HepG2 (cell line): ENCODE measurements around the gene MYO5A. TPM values are rescaled to one million over a fixed set of nuclear protein-coding genes. Genes with fewer than 3 reads are reported as not detected.

Source experiments
- ATAC-seq: fragments of 200-7000 bp; cut with Tn5 transposase; 3 replicates; pipeline ENCODE4 v1.9.1; 2020; ENCODE audit warnings: mild to moderate bottlenecking, moderate library complexity
- BruUV-seq: library from RNA; stranded (reverse); fragments of 400-500 nt; replicated peaks from 2 replicates; lab custom pipeline; 2021; lab: Mats Ljungman, UMichigan
- CTCF ChIA-PET: fragments of 300-600 bp; formaldehyde crosslinking; extraction: SDS; loops from one replicate; lab custom pipeline; 2021; ENCODE audit warnings: low total read pairs, inconsistent platforms, low intra/inter-chr PET ratio; lab: Yijun Ruan, JAX
- POLR2A ChIA-PET: fragments of 350-600 bp; sonication (Branson Sonifier 250); formaldehyde crosslinking; loops from one replicate; lab custom pipeline; 2020; ENCODE audit warnings: antibody characterized with exemption, inconsistent platforms; lab: Yijun Ruan, JAX
- DNase-seq: peaks from one replicate; pipeline ENCODE4 v3.0.0-alpha.2; 2015; ENCODE audit warnings: low spot score
- FAIRE-seq: peaks from 3 replicates; lab custom pipeline; 2011; peaks lifted over from hg19 to GRCh38; lab: Jason Lieb, UNC
- H2AFZ ChIP-seq: one replicate; pipeline ENCODE4 v1.6.1; 2011; ENCODE audit warnings: low read length, inconsistent platforms
- H3K27ac ChIP-seq: fragments of 300-600 bp; 3 replicates; pipeline ENCODE4 v1.8.0; 2011; ENCODE audit warnings: mixed run types, mild to moderate bottlenecking, mixed read lengths, low read length, inconsistent platforms; ENCODE audit not compliant: insufficient read depth; ENCODE audit errors: extremely low read length
- H3K27me3 ChIP-seq, 2 experiments: fragments of 200-600 bp in 1 of 2; 2 replicates in 1 of 2; 3 replicates in 1 of 2; pipeline versions ENCODE4 v1.6.0 to v1.8.0; 2011; ENCODE audit warnings: low read length in 2 of 2, mild to moderate bottlenecking in 2 of 2, moderate library complexity in 2 of 2, inconsistent platforms in 1 of 2; ENCODE audit not compliant: insufficient read depth in 2 of 2, control insufficient read depth in 1 of 2
- H3K36me3 ChIP-seq, 2 experiments: fragments of 200-600 bp in 1 of 2; replicated peaks in 1 of 2; 2 replicates in 1 of 2; 3 replicates in 1 of 2; pipeline versions ENCODE4 v1.5.1 to v1.8.0; 2011; ENCODE audit warnings: low read length in 2 of 2, inconsistent platforms in 1 of 2; ENCODE audit not compliant: insufficient read depth in 2 of 2, control insufficient read depth in 1 of 2
- H3K4me1 ChIP-seq: 2 replicates; pipeline ENCODE4 v1.5.1; 2012; ENCODE audit warnings: low read length, inconsistent platforms; ENCODE audit not compliant: insufficient read depth
- H3K4me2 ChIP-seq: 2 replicates; pipeline ENCODE4 v1.6.0; 2011; ENCODE audit warnings: low read depth, low read length, inconsistent platforms
- H3K4me3 ChIP-seq, 3 experiments: fragments of 200-600 bp in 1 of 3; sonication (generic), shearing (Covaris generic) in 1 of 3; replicated peaks in 1 of 3; 2 replicates each; pipeline ENCODE4 v1.5.1; 2011 to 2016; ENCODE audit warnings: low read length in 3 of 3, inconsistent platforms in 2 of 3, low read depth in 2 of 3, mild to moderate bottlenecking in 2 of 3, control low read depth in 1 of 3, mixed read lengths in 1 of 3; ENCODE audit not compliant: insufficient read depth in 1 of 3
- H3K79me2 ChIP-seq: one replicate; pipeline ENCODE4 v1.6.1; 2011; ENCODE audit warnings: low read length, inconsistent platforms; ENCODE audit not compliant: insufficient read depth
- H3K9ac ChIP-seq: 2 replicates; pipeline ENCODE4 v1.6.0; 2011; ENCODE audit warnings: mild to moderate bottlenecking, low read depth, low read length, inconsistent platforms; ENCODE audit not compliant: insufficient read depth
- H3K9me3 ChIP-seq: 2 replicates; pipeline ENCODE4 v1.5.1; 2012; ENCODE audit warnings: mild to moderate bottlenecking, low read length
- H4K20me1 ChIP-seq: 2 replicates; pipeline ENCODE4 v1.6.0; 2011; ENCODE audit warnings: inconsistent platforms, mild to moderate bottlenecking, low read length, moderate library complexity; ENCODE audit not compliant: insufficient read depth
- GMEB1 ChIP-seq: sonication (generic); formaldehyde crosslinking; IDR thresholded peaks from 2 replicates; pipeline ENCODE4 v1.5.1; 2020; ENCODE audit warnings: missing genetic modification reagents, mild to moderate bottlenecking, borderline replicate concordance
- MYNN ChIP-seq: sonication (generic); formaldehyde crosslinking; IDR thresholded peaks from 2 replicates; pipeline ENCODE4 v1.4.0; 2020; ENCODE audit warnings: mild to moderate bottlenecking, low read depth, missing genetic modification reagents
- NFRKB ChIP-seq: fragments of 450-650 bp; IDR thresholded peaks from 2 replicates; pipeline ENCODE4 v1.6.1; 2017
- PATZ1 ChIP-seq: sonication (generic); formaldehyde crosslinking; IDR thresholded peaks from 2 replicates; pipeline ENCODE4 v1.4.0; 2020; ENCODE audit warnings: missing genetic modification reagents
- ZFP62 ChIP-seq: sonication (generic); formaldehyde crosslinking; IDR thresholded peaks from 2 replicates; pipeline ENCODE4 v1.4.0; 2020; ENCODE audit warnings: missing genetic modification reagents
- ZNF451 ChIP-seq: sonication (generic); formaldehyde crosslinking; IDR thresholded peaks from 2 replicates; pipeline ENCODE4 v1.5.0; 2020; ENCODE audit warnings: mild to moderate bottlenecking, missing genetic modification reagents
- WGBS: methylation state at CpG from one replicate; pipeline ENCODE4 v1.1.6; 2017; ENCODE audit warnings: low lambda C conversion rate; 5-methylcytosine and 5-hydroxymethylcytosine counted together
- in situ Hi-C: cut with HindIII; loops from 2 replicates; pipeline ENCODE4 v1.10.0; 2017; ENCODE audit warnings: low pct_unique_long_range_greater_than_20kb; ENCODE audit not compliant: extremely low pct_ligation_motif_present
- intact Hi-C: fragments of 100-400 bp; cut with micrococcal nuclease; formaldehyde crosslinking; loops from one replicate; pipeline ENCODE4 v1.10.0; 2022; ENCODE audit not compliant: unreplicated experiment
- polyA plus RNA-seq, 8 experiments: library from polyadenylated mRNA; depleted of rRNA in 3 of 8; stranded (reverse) in 7 of 8; unstranded in 1 of 8; fragments of >200 nt; fragmentation: Illumina TruSeq in 4 of 8; extraction: Trizol in 4 of 8; gene quantifications; 2 replicates each; pipeline versions ENCODE4 v1.2.1 to v1.2.3, GENCODE V29; 2011 to 2016; ENCODE audit warnings: low read depth in 4 of 8, missing spikeins in 1 of 8, mixed read lengths in 1 of 8; ENCODE audit not compliant: insufficient read depth in 1 of 8
- total RNA-seq, 5 experiments: library from RNA; depleted of rRNA; stranded (reverse); fragments of >200 nt; fragmentation: Illumina TruSeq; extraction: Trizol; gene quantifications; 2 replicates each; pipeline ENCODE4 v1.2.3, GENCODE V29; 2016; ENCODE audit warnings: low read depth in 1 of 5
- TF ChIP-seq, protein P1 (sequence below): IDR thresholded peaks from 2 replicates; pipeline ENCODE4 v1.6.1; 2016

The MYO5A gene
- total and polyA plus RNA-seq, 2 of the 13 experiments (the other 11 are each of a cell fraction or from before 2014, with no cell fraction given): 2.8 to 4.8 TPM

DNA sequence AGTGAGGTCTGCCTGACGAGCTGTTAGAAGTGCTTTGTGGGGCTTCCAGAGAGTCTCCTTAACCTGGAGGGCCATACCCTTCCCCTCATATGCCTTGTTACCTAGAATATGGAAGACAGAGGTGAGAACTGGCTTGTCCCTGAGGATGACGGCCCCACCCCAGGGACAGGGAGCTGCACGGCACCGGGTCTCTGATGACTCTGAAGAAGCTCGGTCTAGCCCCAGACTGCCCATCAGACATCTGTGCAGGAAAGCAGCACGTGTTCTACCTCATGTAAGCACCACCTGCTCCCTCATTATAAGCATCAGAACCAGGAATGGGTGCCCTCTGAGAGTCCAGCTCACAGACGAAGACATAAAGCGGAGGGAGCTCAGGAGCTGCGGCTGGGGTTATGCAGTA, 251.1 kb downstream of the MYO5A start (continued):
- TF ChIP-seq GMEB1 (CRISPR knock-in tag) (no peak), ZNF451 (CRISPR knock-in tag) (no peak), ZFP62 (no peak)

DNA sequence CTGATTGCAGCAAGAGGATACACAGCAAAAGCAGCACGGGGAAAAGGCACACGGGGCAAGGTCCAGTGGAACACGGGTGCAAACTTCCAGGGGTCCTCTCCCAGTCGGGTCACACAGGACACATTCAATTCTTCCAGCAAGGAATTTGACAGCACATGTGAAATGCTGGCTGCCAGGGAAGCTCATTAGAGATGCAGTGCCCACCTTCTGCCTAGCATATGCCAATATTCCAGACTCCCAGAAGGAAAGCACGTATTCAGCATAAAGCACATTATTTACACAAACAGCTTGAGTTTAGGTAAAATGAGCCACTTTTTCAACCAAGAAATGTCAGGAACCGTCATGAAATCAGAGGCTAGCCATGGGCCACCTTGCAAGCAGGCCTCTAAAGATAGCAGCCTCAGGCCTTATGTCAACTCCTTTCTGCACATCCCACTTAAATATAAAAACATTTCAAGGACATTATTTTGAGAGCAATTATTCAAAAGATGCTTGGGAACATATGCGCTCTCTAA, 252.4 kb downstream of the MYO5A start:
- ChIA-PET POLR2A (no interaction called here), CTCF (no interaction called here)
- TF ChIP-seq PATZ1 (no peak), MYNN (no peak), NFRKB (no peak)
- TF ChIP-seq, protein P1, sequence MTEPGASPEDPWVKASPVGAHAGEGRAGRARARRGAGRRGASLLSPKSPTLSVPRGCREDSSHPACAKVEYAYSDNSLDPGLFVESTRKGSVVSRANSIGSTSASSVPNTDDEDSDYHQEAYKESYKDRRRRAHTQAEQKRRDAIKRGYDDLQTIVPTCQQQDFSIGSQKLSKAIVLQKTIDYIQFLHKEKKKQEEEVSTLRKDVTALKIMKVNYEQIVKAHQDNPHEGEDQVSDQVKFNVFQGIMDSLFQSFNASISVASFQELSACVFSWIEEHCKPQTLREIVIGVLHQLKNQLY (CRISPR knock-in tag): no peak
- no peak overlapping the region for H3K4me2 ChIP-seq
- H3K9ac ChIP-seq: no peak overlapping the region
- H3K4me3 ChIP-seq: no peak overlapping the region
- H3K79me2 ChIP-seq: no peaks in the 10 kb centered on the region
- H3K27ac ChIP-seq: no peak overlapping the region
- no TSS peak for BruUV-seq
- FAIRE-seq (no peak), ATAC-seq (no peak), DNase-seq (no peak)
- peaks cover 26 to 79% of the 10 kb centered on the region in 2 experiments for H3K36me3 ChIP-seq
- no peak overlapping the region for H2AFZ ChIP-seq
- no peaks in the 10 kb centered on the region for H3K9me3 ChIP-seq
- 99% methylated on average over 7 of the region's 7 CpGs for WGBS
- intact Hi-C loops: no loop called here
- no peaks in the 10 kb centered on the region for H3K27me3 ChIP-seq
- peaks cover 16% of the 10 kb centered on the region for H3K4me1 ChIP-seq
- no peaks in the 10 kb centered on the region for H4K20me1 ChIP-seq
- in situ Hi-C loops: no loop called here
